Measurements from ENCODE around the gene RUNX1. TPM values are rescaled to one million over a fixed set of nuclear protein-coding genes. Genes with fewer than 3 reads are reported as not detected.

The RUNX1 gene
- total RNA-seq, 2 donors from 2014 or later, result 21.3 to 23.0 TPM

- Histone ChIP-seq H3K27ac (no peak overlapping the region), H3K4me3 (no peak overlapping the region), H3K9me3 (no peaks in the 10 kb centered on the region), H3K9ac (ENCODE audit: low read depth in 2 of 2, low read length in 2 of 2) (peak overlapping the region in 1 of 2 donors; percentile 37), H3K4me1 (peaks cover 6% of the 10 kb centered on the region), H3K27me3 (no peaks in the 10 kb centered on the region), H3K36me3 (no peaks in the 10 kb centered on the region)
- no peak for DNase-seq
- TF ChIP-seq CTCF (IDR thresholded peaks at IDR 0.05), result no peak
- intact Hi-C loops (cut with DNase I), result no loop called here
Observed at GRCh38 chr21:34874684-34875513, 174.2 kb downstream of the RUNX1 start.

GRCh38 chr21:34871026-34871908 is 177.8 kb downstream of the RUNX1 start:
- Histone ChIP-seq H3K4me1 (no peaks in the 10 kb centered on the region), H3K27me3 (no peaks in the 10 kb centered on the region), H3K4me3 (no peak overlapping the region), H3K9me3 (no peaks in the 10 kb centered on the region), H3K27ac (no peak overlapping the region), H3K9ac (ENCODE audit: low read depth in 2 of 2, low read length in 2 of 2) (no peak overlapping the region), H3K36me3 (no peaks in the 10 kb centered on the region)
- no peak for TF ChIP-seq CTCF (IDR thresholded peaks at IDR 0.05)
- DNase-seq, result no peak
- intact Hi-C loops (cut with DNase I), result no loop called here

DNA sequence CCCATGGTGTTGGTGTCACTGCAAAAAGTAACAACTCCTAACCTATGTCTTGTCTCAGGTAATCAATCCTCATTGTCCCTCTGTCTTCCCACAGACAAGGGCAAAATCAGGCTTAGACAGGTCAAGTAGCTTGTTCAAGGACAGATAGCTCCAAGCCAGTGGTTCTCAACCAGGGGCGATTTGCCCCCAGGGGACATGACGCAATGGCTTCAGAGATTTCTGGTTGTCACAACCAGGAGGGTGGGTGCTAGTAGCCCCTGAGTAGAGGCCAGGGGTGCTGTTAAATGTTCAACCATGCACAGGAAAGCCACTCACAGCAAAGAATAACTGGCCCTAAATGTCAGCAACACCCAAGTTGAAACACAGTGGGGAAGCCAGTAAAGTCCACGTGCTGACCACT is 178.9 kb downstream of the RUNX1 start:
- Histone ChIP-seq H3K27me3 (no peaks in the 10 kb centered on the region), H3K4me1 (no peaks in the 10 kb centered on the region), H3K27ac (no peak overlapping the region), H3K9me3 (no peaks in the 10 kb centered on the region), H3K36me3 (no peaks in the 10 kb centered on the region), H3K4me3 (no peak overlapping the region), H3K9ac (ENCODE audit: low read depth in 2 of 2, low read length in 2 of 2) (peak overlapping the region in 1 of 2 donors; percentile 26)
- no peak for DNase-seq
- TF ChIP-seq CTCF (IDR thresholded peaks at IDR 0.05), result no peak
- intact Hi-C loops (cut with DNase I), result no loop called here

- TF ChIP-seq CTCF (IDR thresholded peaks at IDR 0.05), result no peak
- no peak for DNase-seq
- intact Hi-C loops (cut with DNase I), result no loop called here
- Histone ChIP-seq H3K9ac (ENCODE audit: low read depth in 2 of 2, low read length in 2 of 2) (no peak overlapping the region), H3K4me1 (no peaks in the 10 kb centered on the region), H3K27me3 (no peaks in the 10 kb centered on the region), H3K4me3 (no peak overlapping the region), H3K9me3 (no peaks in the 10 kb centered on the region), H3K36me3 (no peaks in the 10 kb centered on the region), H3K27ac (no peak overlapping the region)
Observed at GRCh38 chr21:34869545-34869944, 179.6 kb downstream of the RUNX1 start.

DNA sequence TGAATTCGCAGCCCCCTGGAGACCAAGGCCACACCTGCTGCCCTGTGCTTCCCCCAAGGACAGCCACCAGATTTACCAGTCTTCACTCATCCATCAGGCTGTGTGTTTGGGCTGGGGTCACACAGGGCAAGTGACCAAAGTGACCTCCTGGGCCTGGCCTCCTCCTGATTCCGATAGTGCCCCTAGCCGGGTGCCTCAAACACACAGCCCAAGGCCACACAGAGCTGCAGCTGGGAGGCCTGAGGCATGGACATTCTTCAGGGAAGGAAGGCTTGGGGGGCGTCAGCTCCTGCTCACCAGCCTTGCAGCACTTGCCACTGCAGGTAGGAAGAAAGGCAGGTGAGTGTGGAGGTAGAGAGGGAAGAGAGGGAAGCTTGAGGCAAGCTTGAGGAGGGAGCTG is 181.3 kb downstream of the RUNX1 start:
- Histone ChIP-seq H3K4me3 (no peak overlapping the region), H3K27ac (no peak overlapping the region), H3K9ac (ENCODE audit: low read depth in 2 of 2, low read length in 2 of 2) (no peak overlapping the region), H3K27me3 (no peaks in the 10 kb centered on the region), H3K4me1 (peaks cover 6% of the 10 kb centered on the region), H3K36me3 (no peaks in the 10 kb centered on the region), H3K9me3 (no peaks in the 10 kb centered on the region)
- DNase-seq, result no peak
- TF ChIP-seq CTCF (IDR thresholded peaks at IDR 0.05), result no peak
- intact Hi-C loops (cut with DNase I), result no loop called here
